GM21786 (cell line): Measurements from ENCODE around the gene CDH22.

Experiments used
- ATAC-seq: cut with Tn5 transposase; IDR thresholded peaks from one replicate; pipeline ENCODE4 v1.9.1; 2021; ENCODE audit not compliant: unreplicated experiment

CDH22 gene

GRCh38 chr20:46323557-46323956, 15.3 kb upstream of the CDH22 start:
- no peak for ATAC-seq

GRCh38 chr20:46322641-46323040, 14.3 kb upstream of the CDH22 start:
- ATAC-seq, result no peak

GRCh38 chr20:46317685-46318177, 9.4 kb upstream of the CDH22 start:
- no peak for ATAC-seq

GRCh38 chr20:46316984-46317684, 8.8 kb upstream of the CDH22 start:
- ATAC-seq, result no peak

- ATAC-seq, result no peak
Observed at GRCh38 chr20:46315311-46315710, 7.0 kb upstream of the CDH22 start.

- ATAC-seq, result no peak
Observed at GRCh38 chr20:46312945-46313861, 4.9 kb upstream of the CDH22 start.

- ATAC-seq, result no peak
Observed at GRCh38 chr20:46312075-46312944, 4.0 kb upstream of the CDH22 start.

GRCh38 chr20:46311719-46312074, 3.4 kb upstream of the CDH22 start:
- no peak for ATAC-seq

GRCh38 chr20:46311039-46311650, 2.8 kb upstream of the CDH22 start:
- ATAC-seq, result no peak

GRCh38 chr20:46309945-46310344, 1.6 kb upstream of the CDH22 start:
- ATAC-seq, result no peak

- ATAC-seq, result no peak
Observed at GRCh38 chr20:46307999-46308257, 370 bp downstream of the CDH22 start.

- no peak for ATAC-seq
Observed at GRCh38 chr20:46307139-46307998, 929 bp downstream of the CDH22 start.

- ATAC-seq, result no peak
Observed at GRCh38 chr20:46306743-46307138, 1.6 kb downstream of the CDH22 start.

GRCh38 chr20:46305973-46306360, 2.3 kb downstream of the CDH22 start:
- no peak for ATAC-seq

- ATAC-seq, result no peak
Observed at GRCh38 chr20:46305331-46305972, 2.8 kb downstream of the CDH22 start.

- no peak for ATAC-seq
Observed at GRCh38 chr20:46304852-46305251, 3.4 kb downstream of the CDH22 start.

GRCh38 chr20:46304361-46304760, 3.9 kb downstream of the CDH22 start:
- no peak for ATAC-seq

GRCh38 chr20:46303176-46303956, 4.9 kb downstream of the CDH22 start:
- no peak for ATAC-seq

- ATAC-seq, result no peak
Observed at GRCh38 chr20:46302106-46302505, 6.2 kb downstream of the CDH22 start.
